ENCODE results near the gene BCAS3. TPM values are rescaled to one million over a fixed set of nuclear protein-coding genes. Genes with fewer than 3 reads are reported as not detected.

BCAS3 gene
- total RNA-seq, 1 donor from 2014 or later, result 29.6 TPM

DNA sequence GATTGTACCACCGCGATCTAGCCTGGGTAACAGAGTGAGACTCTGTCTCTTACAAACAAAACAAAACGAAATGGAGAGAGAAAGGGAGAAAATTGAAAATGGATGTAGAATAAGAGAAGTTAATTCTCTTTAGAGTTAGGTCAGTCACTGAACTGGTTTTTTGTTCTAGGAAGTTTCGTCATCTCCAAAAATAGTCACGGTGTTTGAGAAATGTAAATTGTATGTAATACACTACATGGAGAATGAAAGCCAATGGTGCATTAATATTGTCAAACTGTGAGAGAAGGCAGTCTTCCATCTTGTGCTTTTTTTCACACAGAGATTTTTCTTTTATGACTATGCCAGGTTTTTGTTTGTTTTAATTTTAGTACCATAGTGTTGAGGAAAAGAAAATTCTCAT lies 145.9 kb downstream of the BCAS3 start:
- no peaks in the 10 kb centered on the region for H3K36me3 ChIP-seq
- DNase-seq (no peak), ATAC-seq (no peak)
- H3K27me3 ChIP-seq (ENCODE audit: low read depth), result no peaks in the 10 kb centered on the region
- no peaks in the 10 kb centered on the region for H3K9me3 ChIP-seq
- TF ChIP-seq CTCF (IDR thresholded peaks at IDR 0.05), result no peak
- intact Hi-C loops (cut with DNase I), result no loop called here
- no peak overlapping the region for H3K27ac ChIP-seq
- H3K4me1 ChIP-seq, result no peaks in the 10 kb centered on the region
- H3K4me3 ChIP-seq, result no peak overlapping the region

GRCh38 chr17:60825351-60825750 lies 147.7 kb downstream of the BCAS3 start:
- Histone ChIP-seq H3K27ac (no peak overlapping the region), H3K36me3 (no peaks in the 10 kb centered on the region), H3K9me3 (no peaks in the 10 kb centered on the region), H3K4me1 (no peaks in the 10 kb centered on the region), H3K4me3 (no peak overlapping the region), H3K27me3 (ENCODE audit: low read depth) (no peaks in the 10 kb centered on the region)
- ATAC-seq (no peak), DNase-seq (no peak)
- TF ChIP-seq CTCF (IDR thresholded peaks at IDR 0.05), result no peak
- intact Hi-C loops (cut with DNase I), result no loop called here

DNA sequence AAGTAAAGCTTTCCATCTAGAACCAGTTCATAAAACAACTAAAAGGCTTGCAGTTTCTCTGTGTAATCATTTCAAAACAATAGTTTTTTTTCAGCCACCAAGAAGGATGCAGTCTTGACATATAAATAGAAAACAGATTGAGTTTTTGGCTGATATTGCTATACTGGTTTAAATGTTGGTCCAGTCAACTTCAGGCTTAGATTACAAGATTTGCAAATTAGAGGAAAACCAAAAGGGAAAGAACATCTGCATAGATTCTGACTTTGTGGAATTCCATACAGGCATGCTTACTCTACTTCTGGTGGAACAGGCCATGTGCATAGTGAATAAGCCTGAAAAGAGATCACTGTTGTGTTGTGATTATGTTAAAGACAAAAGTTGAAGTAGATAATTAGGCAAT lies 150.3 kb downstream of the BCAS3 start:
- no peak overlapping the region for H3K4me3 ChIP-seq
- H3K4me1 ChIP-seq, result no peaks in the 10 kb centered on the region
- H3K27ac ChIP-seq, result no peak overlapping the region
- no peaks in the 10 kb centered on the region for H3K27me3 ChIP-seq (ENCODE audit: low read depth)
- DNase-seq, result no peak
- TF ChIP-seq CTCF (IDR thresholded peaks at IDR 0.05), result no peak
- intact Hi-C loops (cut with DNase I), result no loop called here
- H3K9me3 ChIP-seq, result no peaks in the 10 kb centered on the region
- ATAC-seq, result no peak
- no peaks in the 10 kb centered on the region for H3K36me3 ChIP-seq

DNA sequence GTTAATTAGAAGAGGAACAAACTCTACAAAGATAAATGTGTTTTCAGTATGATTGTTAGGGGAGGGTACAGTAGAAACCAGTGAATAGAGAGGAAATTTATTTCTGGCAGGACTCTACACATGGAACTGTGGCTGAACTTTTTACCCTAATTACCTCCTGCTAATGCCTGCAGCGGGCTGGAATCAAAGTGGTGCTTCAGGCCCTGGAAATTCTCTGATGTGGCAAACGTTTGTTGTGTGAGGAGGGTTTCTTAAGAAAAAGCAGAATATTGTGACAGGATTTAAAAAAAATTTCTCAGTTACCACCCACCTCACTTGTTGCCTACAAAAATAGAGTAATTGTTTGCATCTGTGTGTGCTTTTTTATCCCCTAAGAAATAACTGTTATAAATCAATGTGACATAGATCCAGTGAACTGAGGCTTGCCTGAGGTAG lies 154.5 kb downstream of the BCAS3 start:
- Histone ChIP-seq H3K36me3 (no peaks in the 10 kb centered on the region), H3K27me3 (ENCODE audit: low read depth) (no peaks in the 10 kb centered on the region), H3K4me1 (no peaks in the 10 kb centered on the region), H3K27ac (no peak overlapping the region), H3K4me3 (no peak overlapping the region), H3K9me3 (no peaks in the 10 kb centered on the region)
- intact Hi-C loops (cut with DNase I), result no loop called here
- TF ChIP-seq CTCF (IDR thresholded peaks at IDR 0.05), result no peak
- ATAC-seq, result no peak
- no peak for DNase-seq

- no peak for TF ChIP-seq CTCF (IDR thresholded peaks at IDR 0.05)
- H3K4me1 ChIP-seq, result no peaks in the 10 kb centered on the region
- H3K9me3 ChIP-seq, result no peaks in the 10 kb centered on the region
- intact Hi-C loops (cut with DNase I), result no loop called here
- no peaks in the 10 kb centered on the region for H3K36me3 ChIP-seq
- DNase-seq, result no peak
- no peak overlapping the region for H3K4me3 ChIP-seq
- no peak for ATAC-seq
- H3K27me3 ChIP-seq (ENCODE audit: low read depth), result no peaks in the 10 kb centered on the region
- no peak overlapping the region for H3K27ac ChIP-seq
Observed at GRCh38 chr17:60832631-60833030, 155.0 kb downstream of the BCAS3 start.

- no peaks in the 10 kb centered on the region for H3K27me3 ChIP-seq (ENCODE audit: low read depth)
- no peaks in the 10 kb centered on the region for H3K36me3 ChIP-seq
- intact Hi-C loops (cut with DNase I), result no loop called here
- no peak overlapping the region for H3K27ac ChIP-seq
- no peaks in the 10 kb centered on the region for H3K4me1 ChIP-seq
- no peaks in the 10 kb centered on the region for H3K9me3 ChIP-seq
- H3K4me3 ChIP-seq, result no peak overlapping the region
- ATAC-seq (no peak), DNase-seq (no peak)
- no peak for TF ChIP-seq CTCF (IDR thresholded peaks at IDR 0.05)
Observed at GRCh38 chr17:60840456-60840855, 162.8 kb downstream of the BCAS3 start.
